ENCODE data around the gene EIPR1.

DNA sequence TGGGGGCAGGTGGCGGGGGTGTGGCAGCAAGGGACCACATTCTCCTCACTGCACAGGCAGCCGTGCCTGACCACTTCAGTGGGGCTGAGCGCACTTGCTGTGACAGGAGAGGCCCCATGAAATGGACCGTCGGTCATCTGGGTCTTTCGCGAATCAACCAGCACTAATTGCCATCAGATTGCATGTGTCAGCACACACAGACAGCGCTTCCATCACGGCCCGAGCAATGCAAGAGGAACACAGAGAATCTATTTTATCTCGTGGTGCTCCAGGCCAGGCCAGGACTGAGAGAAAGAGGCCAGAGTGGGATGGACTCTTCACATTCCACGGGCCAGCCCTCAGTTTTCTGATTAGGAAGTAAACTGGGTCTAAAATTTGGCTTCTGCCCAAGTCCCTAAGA, 87.0 kb downstream of the EIPR1 start:
- TF ChIP-seq POLR2AphosphoS5 (IDR thresholded peaks at IDR 0.05; ENCODE audit: borderline replicate concordance, low read depth, low read length) (no peak), EZH2 (IDR thresholded peaks at IDR 0.05) (no peak)

Data from SK-N-MC (cell line).